Sigmoid colon (tissue), 4 donors: ENCODE results near the gene TASOR2.

Experiments used
- CTCF ChIP-seq, 4 experiments: fragments of 450-650 bp in 3 of 4; fragments of 200-600 bp in 1 of 4; IDR thresholded peaks; one replicate each; pipeline ENCODE4 v1.5.1; 2016 to 2019; ENCODE audit warnings: antibody characterized with exemption in 4 of 4, mild to moderate bottlenecking in 3 of 4, moderate library complexity in 2 of 4
- EP300 ChIP-seq, 4 donors: sonication (generic); formaldehyde crosslinking; IDR thresholded peaks; one replicate each; pipeline ENCODE4 v1.6.1; 2017; ENCODE audit warnings: antibody characterized with exemption in 4 of 4
- POLR2A ChIP-seq, 2 donors: fragments of 450-650 bp; IDR thresholded peaks; one replicate each; pipeline ENCODE4 v1.6.1; 2016; ENCODE audit warnings: antibody characterized with exemption in 2 of 2, mild to moderate bottlenecking in 2 of 2, moderate library complexity in 2 of 2

- TF ChIP-seq POLR2A (IDR thresholded peaks at IDR 0.05) (no peak), EP300 (IDR thresholded peaks at IDR 0.05) (no peak), CTCF (IDR thresholded peaks at IDR 0.05) (no peak)
These were observed 5.6 kb upstream of the TASOR2 start for GRCh38 chr10:5679037-5679435.
